PC-3 (cell line): ENCODE measurements around the gene ELAC2. TPM values are rescaled to one million over a fixed set of nuclear protein-coding genes. Genes with fewer than 3 reads are reported as not detected.

Experiments used
- ATAC-seq: fragments of 200-7000 bp; cut with Tn5 transposase; 2 replicates; pipeline ENCODE4 v1.9.1; 2020; ENCODE audit warnings: mild to moderate bottlenecking, moderate library complexity
- BruUV-seq: library from RNA; stranded (reverse); fragments of 400-500 nt; replicated peaks from 2 replicates; lab custom pipeline; 2021; lab: Mats Ljungman, UMichigan
- CTCF ChIA-PET: fragments of 300-600 bp; sonication (Branson Sonifier 250); formaldehyde crosslinking; loops from one replicate; lab custom pipeline; 2022; ENCODE audit warnings: antibody characterized with exemption; lab: Charles Lee
- POLR2A ChIA-PET: fragments of 300-600 bp; sonication (Branson Sonifier 250); formaldehyde crosslinking; loops from one replicate; lab custom pipeline; 2022; ENCODE audit warnings: antibody characterized with exemption; ENCODE audit not compliant: unreplicated experiment; lab: Charles Lee
- DNase-seq: peaks from one replicate; pipeline ENCODE4 v3.0.0-alpha.2; 2015
- H2AFZ ChIP-seq: fragments of 300-600 bp; sonication (generic); 2 replicates; pipeline ENCODE4 v1.6.0; 2016; ENCODE audit warnings: antibody characterized with exemption, low read length
- H3F3A ChIP-seq: fragments of 300-600 bp; sonication (generic); one replicate; pipeline ENCODE4 v1.6.0; 2017; ENCODE audit warnings: antibody characterized with exemption, low read length, control low read depth, mild to moderate bottlenecking; ENCODE audit not compliant: unreplicated experiment
- H3K27ac ChIP-seq: fragments of 300-600 bp; sonication (generic); 2 replicates; pipeline ENCODE4 v1.5.1; 2016; ENCODE audit warnings: mild to moderate bottlenecking, low read length
- H3K27me3 ChIP-seq: fragments of 300-600 bp; sonication (generic); 2 replicates; pipeline ENCODE4 v1.6.1; 2016; ENCODE audit warnings: low read length, mixed read lengths
- H3K36me3 ChIP-seq: fragments of 300-600 bp; sonication (generic); 2 replicates; pipeline ENCODE4 v1.6.1; 2016; ENCODE audit warnings: low read depth, mixed run types, low read length, mixed read lengths
- H3K4me1 ChIP-seq: fragments of 300-600 bp; sonication (generic); 2 replicates; pipeline ENCODE4 v1.5.1; 2016; ENCODE audit warnings: low read length; ENCODE audit not compliant: insufficient read depth
- H3K4me2 ChIP-seq: fragments of 300-600 bp; sonication (generic); 2 replicates; pipeline ENCODE4 v1.6.0; 2016; ENCODE audit warnings: low read length
- H3K4me3 ChIP-seq: fragments of 300-600 bp; sonication (generic); 2 replicates; pipeline ENCODE4 v1.5.1; 2016; ENCODE audit warnings: mild to moderate bottlenecking, low read length, mixed read lengths
- H3K79me2 ChIP-seq: fragments of 300-600 bp; sonication (generic); 2 replicates; pipeline ENCODE4 v1.6.1; 2017; ENCODE audit warnings: low read length, mixed read lengths
- H3K9ac ChIP-seq: fragments of 300-600 bp; sonication (generic); 2 replicates; pipeline ENCODE4 v1.6.0; 2016; ENCODE audit warnings: mild to moderate bottlenecking, low read length
- H3K9me2 ChIP-seq: fragments of 300-600 bp; sonication (generic); replicated peaks from 2 replicates; pipeline ENCODE4 v1.6.1; 2016; ENCODE audit warnings: mixed run types, low read length, mixed read lengths
- H3K9me3 ChIP-seq: fragments of 300-600 bp; sonication (generic); 2 replicates; pipeline ENCODE4 v1.6.1; 2016; ENCODE audit warnings: low read length, mixed read lengths
- H4K20me1 ChIP-seq: fragments of 300-600 bp; sonication (generic); 2 replicates; pipeline ENCODE4 v1.6.1; 2016; ENCODE audit warnings: low read length, mixed read lengths
- CTCF ChIP-seq: fragments of 300-600 bp; sonication (generic); conservative IDR thresholded peaks from 2 replicates; pipeline ENCODE4 v1.5.1; 2017; ENCODE audit warnings: antibody characterized with exemption, low read depth, mild to moderate bottlenecking, low read length
- EZH2 ChIP-seq: fragments of 300-600 bp; sonication (generic); IDR thresholded peaks from one replicate; pipeline ENCODE4 v1.6.1; 2017; ENCODE audit warnings: antibody characterized with exemption, mild to moderate bottlenecking, low read length; ENCODE audit not compliant: unreplicated experiment
- EZH2phosphoT487 ChIP-seq: fragments of 300-600 bp; sonication (generic); IDR thresholded peaks from 2 replicates; pipeline ENCODE4 v1.6.1; 2018; ENCODE audit warnings: mild to moderate bottlenecking, antibody characterized with exemption, low read length, borderline replicate concordance
- intact Hi-C: fragments of 100-400 bp; cut with micrococcal nuclease; formaldehyde crosslinking; loops from 2 replicates; pipeline ENCODE4 v1.9.0; 2023
- total RNA-seq: library from RNA; depleted of rRNA; stranded (reverse); fragments of >200 nt; gene quantifications from 2 replicates; pipeline ENCODE4 v1.2.3, GENCODE V29; 2014

Gene ELAC2
- total RNA-seq, 1 experiment from 2014 or later, result 270 TPM

DNA sequence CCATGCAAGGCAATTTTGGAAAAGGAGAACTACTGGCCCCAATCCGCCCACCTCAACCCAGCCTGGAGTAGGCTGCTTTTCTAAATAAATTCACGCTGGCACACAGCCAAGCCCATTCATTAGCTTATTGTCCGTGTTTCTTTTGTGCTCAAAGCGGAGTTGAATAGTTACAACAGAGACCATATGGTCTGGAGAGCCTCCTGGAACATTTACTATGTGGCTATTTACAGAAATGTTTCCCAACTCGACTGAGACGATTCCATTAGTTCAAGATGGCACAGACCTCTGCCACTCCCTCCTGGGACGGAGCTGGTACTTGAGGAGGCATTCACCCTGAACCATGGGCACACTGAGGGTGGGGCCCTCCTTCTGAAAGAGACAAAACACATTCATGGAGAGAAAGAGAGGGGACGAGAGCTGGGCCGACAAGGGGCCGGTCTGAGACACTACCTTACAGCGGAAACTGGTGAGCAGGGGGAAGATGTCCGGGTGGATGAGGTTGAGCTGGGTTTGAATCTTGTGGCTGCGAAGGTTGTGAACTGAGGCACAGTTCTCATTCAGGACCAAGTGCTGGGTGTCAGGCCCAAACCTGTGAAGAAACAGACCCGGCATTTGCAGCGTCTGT lies 15.7 kb downstream of the ELAC2 start:
- ChIA-PET CTCF (interaction anchor here (0.7 kb wide), 1 partner anchor 16 kb away, joined by 3 read pairs; no protein-coding TSS in a partner anchor), POLR2A (no interaction called here)
- Histone ChIP-seq H4K20me1 (0 out of 2 replicates have a peak, but pooled peaks cover 13% of the 10 kb centered on the region), H3F3A (no peaks in the 10 kb centered on the region), H3K27me3 (no peaks in the 10 kb centered on the region), H3K4me2 (no peak overlapping the region), H3K36me3 (peaks cover 79% of the 10 kb centered on the region), H3K9ac (no peak overlapping the region), H3K79me2 (no peaks in the 10 kb centered on the region), H3K4me3 (no peak overlapping the region), H3K9me3 (no peaks in the 10 kb centered on the region), H2AFZ (no peak overlapping the region), H3K4me1 (peaks cover 9% of the 10 kb centered on the region; the same call in 1 of the 2 replicates), H3K9me2 (no peaks in the 10 kb centered on the region), H3K27ac (no peak overlapping the region)
- BruUV-seq, result no TSS peak
- ATAC-seq (no peak), DNase-seq (no peak)
- TF ChIP-seq EZH2, result no peak
- no peak for TF ChIP-seq CTCF
- no peak for TF ChIP-seq EZH2phosphoT487
- intact Hi-C loops, result loop anchor here (2.0 to 5.0 kb wide), 3 partner anchors 73 to 820 kb away; no protein-coding TSS in a partner anchor

DNA sequence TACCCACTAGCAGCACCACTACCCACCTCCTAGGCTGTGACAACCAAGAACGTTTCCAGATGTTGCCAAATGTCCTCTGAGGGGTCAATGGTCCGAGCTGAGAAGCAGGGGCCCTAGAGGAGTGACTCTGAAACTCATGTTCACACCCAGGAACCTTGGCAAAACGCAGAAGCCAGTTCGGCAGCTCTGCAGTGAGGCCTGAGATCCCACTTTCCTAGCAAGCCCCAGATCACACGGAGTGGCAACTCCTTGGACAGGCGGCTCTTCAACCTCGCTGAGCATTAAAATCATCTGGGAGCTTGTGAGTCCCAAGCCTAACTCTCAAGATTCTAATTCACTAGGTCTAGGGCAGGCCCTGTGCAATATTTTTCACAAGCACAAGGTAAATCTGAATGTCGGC lies 17.3 kb downstream of the ELAC2 start:
- Histone ChIP-seq H3K27ac (no peak overlapping the region), H3K4me1 (peaks cover 9% of the 10 kb centered on the region; the same call in 1 of the 2 replicates), H3K79me2 (no peaks in the 10 kb centered on the region), H3K9me2 (no peaks in the 10 kb centered on the region), H3F3A (no peaks in the 10 kb centered on the region), H3K27me3 (no peaks in the 10 kb centered on the region), H4K20me1 (0 out of 2 replicates have a peak, but pooled peaks cover 13% of the 10 kb centered on the region), H3K36me3 (peaks cover 90% of the 10 kb centered on the region), H3K4me2 (no peak overlapping the region), H2AFZ (no peak overlapping the region), H3K9me3 (no peaks in the 10 kb centered on the region), H3K4me3 (no peak overlapping the region), H3K9ac (no peak overlapping the region)
- ChIA-PET POLR2A (no interaction called here), CTCF (no interaction called here)
- ATAC-seq, result no peak
- no peak for DNase-seq
- TF ChIP-seq EZH2 (no peak), CTCF (no peak), EZH2phosphoT487 (no peak)
- intact Hi-C loops, result loop anchor here (5.0 kb wide), 2 partner anchors 743 to 818 kb away; no protein-coding TSS in a partner anchor
- BruUV-seq, result no TSS peak

- Histone ChIP-seq H3K9me2 (no peaks in the 10 kb centered on the region), H2AFZ (no peak overlapping the region), H3K4me2 (no peak overlapping the region), H3K27me3 (no peaks in the 10 kb centered on the region), H3K9me3 (no peaks in the 10 kb centered on the region), H3F3A (no peaks in the 10 kb centered on the region), H3K4me3 (no peak overlapping the region), H3K9ac (no peak overlapping the region), H3K4me1 (peaks cover under 1% of the 10 kb centered on the region; the same call in 1 of the 2 replicates), H3K36me3 (peaks cover 91% of the 10 kb centered on the region), H3K27ac (no peak overlapping the region), H4K20me1 (0 out of 2 replicates have a peak, but pooled peaks cover 6% of the 10 kb centered on the region), H3K79me2 (no peaks in the 10 kb centered on the region)
- ChIA-PET POLR2A (no interaction called here), CTCF (no interaction called here)
- BruUV-seq, result no TSS peak
- no peak for ATAC-seq
- intact Hi-C loops, result no loop called here
- DNase-seq, result no peak
- TF ChIP-seq EZH2phosphoT487 (no peak), CTCF (no peak), EZH2 (no peak)
These were observed 19.0 kb downstream of the ELAC2 start for GRCh38 chr17:12998874-12999273.
